Stomach (tissue), 4 donors: ENCODE measurements around the gene SORCS2.

Source experiments
- EP300 ChIP-seq: sonication (generic); formaldehyde crosslinking; IDR thresholded peaks from one replicate; pipeline ENCODE4 v1.6.1; 2017; ENCODE audit warnings: antibody characterized with exemption
- POLR2A ChIP-seq, 4 donors: fragments of 450-650 bp; IDR thresholded peaks; one replicate each; pipeline ENCODE4 v1.6.1; 2016; ENCODE audit warnings: antibody characterized with exemption in 4 of 4, control low read depth in 2 of 4, mild to moderate bottlenecking in 1 of 4, moderate library complexity in 1 of 4
- POLR2AphosphoS5 ChIP-seq, 3 donors: sonication (generic); formaldehyde crosslinking; IDR thresholded peaks; one replicate each; pipeline ENCODE4 v1.6.1; 2016; ENCODE audit warnings: antibody characterized with exemption in 3 of 3
- TF ChIP-seq, protein P1 (sequence below), 7 experiments: fragments of 450-650 bp in 4 of 7; fragments of 200-600 bp in 3 of 7; sonication (generic) in 3 of 7; IDR thresholded peaks; one replicate each; pipeline ENCODE4 v1.5.1; 2016 to 2019; ENCODE audit warnings: antibody characterized with exemption in 7 of 7, control low read depth in 2 of 7, mild to moderate bottlenecking in 1 of 7

DNA sequence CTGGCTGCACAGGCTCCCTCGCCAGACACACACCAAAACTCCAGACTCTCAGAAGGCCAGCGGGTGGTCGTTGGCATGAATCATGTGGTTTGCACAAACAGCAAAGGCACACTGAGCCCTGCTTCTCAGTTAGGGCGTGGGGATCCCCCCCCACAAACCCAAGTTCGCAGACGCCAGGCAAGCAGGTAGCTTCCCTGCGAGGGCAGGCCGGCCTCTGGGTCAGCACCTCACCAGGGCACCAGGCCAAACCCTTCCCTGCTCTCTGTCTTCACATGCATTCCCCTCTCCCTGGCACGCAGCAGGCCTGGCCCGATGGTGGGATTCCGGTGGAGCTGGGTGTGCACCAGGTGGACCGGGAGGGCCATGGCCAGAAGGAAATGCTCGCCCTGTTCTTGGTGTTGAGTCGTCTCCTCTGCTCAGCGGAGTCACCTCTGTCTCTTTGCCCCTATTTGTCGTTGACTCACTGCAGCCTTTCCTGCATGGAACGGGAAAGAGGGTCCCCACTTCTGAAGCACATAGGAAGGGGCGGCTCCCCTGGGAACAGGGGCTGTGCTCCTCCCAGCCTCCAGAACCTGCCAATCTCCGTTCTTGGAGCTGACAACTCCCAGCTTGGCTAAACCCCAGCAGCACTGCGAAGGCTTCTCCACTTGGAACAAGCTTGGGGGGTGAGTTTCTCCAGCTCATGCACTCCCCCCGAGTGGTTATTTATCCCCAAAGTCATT, 51.4 kb downstream of the SORCS2 start:
- TF ChIP-seq, protein P1, sequence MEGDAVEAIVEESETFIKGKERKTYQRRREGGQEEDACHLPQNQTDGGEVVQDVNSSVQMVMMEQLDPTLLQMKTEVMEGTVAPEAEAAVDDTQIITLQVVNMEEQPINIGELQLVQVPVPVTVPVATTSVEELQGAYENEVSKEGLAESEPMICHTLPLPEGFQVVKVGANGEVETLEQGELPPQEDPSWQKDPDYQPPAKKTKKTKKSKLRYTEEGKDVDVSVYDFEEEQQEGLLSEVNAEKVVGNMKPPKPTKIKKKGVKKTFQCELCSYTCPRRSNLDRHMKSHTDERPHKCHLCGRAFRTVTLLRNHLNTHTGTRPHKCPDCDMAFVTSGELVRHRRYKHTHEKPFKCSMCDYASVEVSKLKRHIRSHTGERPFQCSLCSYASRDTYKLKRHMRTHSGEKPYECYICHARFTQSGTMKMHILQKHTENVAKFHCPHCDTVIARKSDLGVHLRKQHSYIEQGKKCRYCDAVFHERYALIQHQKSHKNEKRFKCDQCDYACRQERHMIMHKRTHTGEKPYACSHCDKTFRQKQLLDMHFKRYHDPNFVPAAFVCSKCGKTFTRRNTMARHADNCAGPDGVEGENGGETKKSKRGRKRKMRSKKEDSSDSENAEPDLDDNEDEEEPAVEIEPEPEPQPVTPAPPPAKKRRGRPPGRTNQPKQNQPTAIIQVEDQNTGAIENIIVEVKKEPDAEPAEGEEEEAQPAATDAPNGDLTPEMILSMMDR (IDR thresholded peaks at IDR 0.05), result no peak
- TF ChIP-seq POLR2AphosphoS5 (IDR thresholded peaks at IDR 0.05) (no peak), EP300 (no peak), POLR2A (IDR thresholded peaks at IDR 0.05) (no peak)
